A549 (cell line): ENCODE measurements around the gene SIM2.

Experiments
- CBX8 ChIP-seq: fragments of 200-600 bp; sonication (generic); IDR thresholded peaks from 2 replicates; pipeline ENCODE4 v1.6.1; 2016
- CHD2 ChIP-seq: fragments of 150-350 bp; IDR thresholded peaks from 2 replicates; pipeline ENCODE4 v1.6.1; 2014; ENCODE audit warnings: low read length; ENCODE audit not compliant: partially characterized antibody
- CTCF ChIP-seq: fragments of >200 bp; sonication (Bioruptor Twin); formaldehyde crosslinking; IDR thresholded peaks from 3 replicates; pipeline ENCODE4 v1.5.1; 2016
- ELK1 ChIP-seq: fragments of 150-350 bp; IDR thresholded peaks from 2 replicates; pipeline ENCODE4 v1.6.1; 2014; ENCODE audit warnings: low read depth, mild to moderate bottlenecking, low read length
- ESRRA ChIP-seq: fragments of 150-350 bp; IDR thresholded peaks from 2 replicates; pipeline ENCODE4 v1.6.1; 2014; ENCODE audit warnings: mild to moderate bottlenecking, low read length, borderline replicate concordance
- FOSL2 ChIP-seq, 2 experiments: fragments of 450-650 bp in 1 of 2; fragments of >200 bp in 1 of 2; sonication (Bioruptor Twin) in 1 of 2; formaldehyde crosslinking; IDR thresholded peaks; 2 replicates each; pipeline versions ENCODE4 v1.5.0 to v1.6.1; 2016 to 2020; ENCODE audit warnings: mild to moderate bottlenecking in 1 of 2, moderate library complexity in 1 of 2
- KDM1A ChIP-seq: fragments of 200-600 bp; sonication (generic); IDR thresholded peaks from 2 replicates; pipeline ENCODE4 v1.6.1; 2016; ENCODE audit warnings: low read depth, mild to moderate bottlenecking
- MAX ChIP-seq: IDR thresholded peaks from 2 replicates; pipeline ENCODE4 v1.6.1; 2012
- POLR2A ChIP-seq: IDR thresholded peaks from 2 replicates; pipeline ENCODE4 v1.6.1; 2012; ENCODE audit warnings: mild to moderate bottlenecking, low read length
- POLR2AphosphoS2 ChIP-seq: conservative IDR thresholded peaks from 2 replicates; pipeline ENCODE4 v1.6.1; 2012; ENCODE audit warnings: low read length, improper control_type of control experiment, inconsistent platforms
- RCOR1 ChIP-seq: fragments of 150-350 bp; IDR thresholded peaks from 2 replicates; pipeline ENCODE4 v1.6.1; 2014; ENCODE audit warnings: antibody characterized with exemption, low read length, low read depth
- REST ChIP-seq: fragments of 200-600 bp; sonication (generic); IDR thresholded peaks from 2 replicates; pipeline ENCODE4 v1.6.1; 2016; ENCODE audit warnings: antibody characterized with exemption, mild to moderate bottlenecking, moderate library complexity
- RFX5 ChIP-seq: fragments of 450-650 bp; IDR thresholded peaks from 2 replicates; pipeline ENCODE4 v1.7.1; 2014; ENCODE audit warnings: antibody characterized with exemption, mild to moderate bottlenecking, moderate library complexity
- TP53 ChIP-seq: fragments of 250-450 bp; sonication (Bioruptor Pico); IDR thresholded peaks from 2 replicates; pipeline ENCODE4 v1.5.0; 2021; ENCODE audit warnings: mild to moderate bottlenecking, moderate library complexity

- TF ChIP-seq ESRRA: no peak
- no peak for TF ChIP-seq KDM1A
- no peak for TF ChIP-seq POLR2AphosphoS2
- TF ChIP-seq POLR2A: no peak
- no peak for TF ChIP-seq CHD2
- no peak for TF ChIP-seq CTCF
- TF ChIP-seq CBX8: no peak
- TF ChIP-seq RFX5: no peak
- TF ChIP-seq RCOR1: no peak
- no peak for TF ChIP-seq MAX
- no peak for TF ChIP-seq REST
- TF ChIP-seq TP53 (CRISPR knock-in tag): no peak
- no peak for TF ChIP-seq ELK1
- no peak for TF ChIP-seq FOSL2 (IDR thresholded peaks at IDR 0.05)
- no peak for TF ChIP-seq FOSL2 (CRISPR knock-in tag; IDR thresholded peaks at IDR 0.05)
Measured at GRCh38 chr21:36697851-36698384, 997 bp upstream of the SIM2 start.
